GM18499 (cell line): ENCODE measurements around the gene SNX13.
A peak's percentile ranks its signal among the peaks of the same experiment; 100 is the strongest.
"Not testable (repeated sequence)": the region's sequence is repeated elsewhere in the genome, so short reads cannot be mapped to it uniquely, and the experiment has no call there.

Experiments used
- ATAC-seq: cut with Tn5 transposase; IDR thresholded peaks from one replicate; pipeline ENCODE4 v1.9.1; 2021; ENCODE audit warnings: moderate number of reproducible peaks; ENCODE audit not compliant: insufficient read depth, unreplicated experiment

The SNX13 gene

GRCh38 chr7:17856251-17856650 is 84.0 kb downstream of the SNX13 start:
- no peak for ATAC-seq

DNA sequence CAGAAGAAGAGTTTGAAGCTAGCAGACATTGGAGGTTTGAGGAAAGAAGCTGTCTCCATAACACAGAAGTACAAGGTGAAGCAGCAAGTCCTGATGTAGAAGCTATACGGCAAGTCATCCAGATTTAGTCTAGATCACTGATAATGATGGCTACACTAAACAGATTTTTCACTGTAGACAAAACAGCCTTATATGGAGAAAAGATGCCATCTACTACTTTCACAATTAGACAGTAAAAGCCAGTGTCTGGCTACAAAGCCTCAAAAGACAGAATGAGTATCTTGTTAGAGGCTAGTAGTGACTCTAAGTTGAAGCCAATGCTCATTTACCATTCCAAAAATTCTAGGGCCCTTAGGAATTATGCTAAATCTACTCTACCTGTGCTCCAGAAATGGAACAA is 85.1 kb downstream of the SNX13 start:
- ATAC-seq = no peak

- ATAC-seq = no peak
Observed at GRCh38 chr7:17854261-17855047, 85.8 kb downstream of the SNX13 start.

DNA sequence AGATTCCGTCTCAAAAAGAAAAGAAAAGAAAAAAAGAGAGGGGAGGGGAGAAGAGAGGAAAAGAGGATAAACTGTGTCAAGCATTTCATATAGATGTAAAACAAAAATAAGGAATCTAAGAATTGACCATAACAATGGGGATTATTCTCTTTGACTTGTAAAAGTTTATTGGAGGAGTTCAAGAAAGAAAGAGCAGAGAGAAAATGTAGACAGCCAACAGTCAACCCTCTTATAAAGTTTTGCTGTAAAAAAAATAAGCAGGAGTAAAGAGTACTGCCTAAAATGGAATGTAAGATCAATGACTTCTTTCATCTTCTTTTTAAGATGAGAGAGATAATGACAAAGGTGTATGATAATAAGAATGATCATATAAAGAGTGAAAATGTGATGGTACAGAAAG is 87.9 kb downstream of the SNX13 start:
- ATAC-seq = no peak

DNA sequence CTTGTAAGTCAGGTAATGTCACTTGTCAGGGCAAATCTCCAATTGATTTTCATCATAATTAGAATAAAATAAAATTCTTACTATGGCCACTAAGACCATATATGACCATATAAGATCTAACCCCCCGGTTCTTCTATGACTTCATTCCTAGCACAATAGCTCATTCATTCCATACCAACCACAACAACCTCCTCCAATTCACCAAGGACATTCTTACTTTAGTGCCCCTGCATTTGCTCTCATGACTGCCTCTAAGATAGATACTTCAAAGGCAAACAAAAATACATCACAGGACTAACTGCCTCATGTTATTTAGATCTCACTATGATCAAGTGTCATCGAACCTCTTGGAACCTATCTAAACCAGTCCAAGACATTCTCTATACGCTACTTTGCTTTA is 90.8 kb downstream of the SNX13 start:
- ATAC-seq = no peak

GRCh38 chr7:17848516-17848915 is 91.8 kb downstream of the SNX13 start:
- no peak for ATAC-seq

- peak; percentile 51 for ATAC-seq
Observed at GRCh38 chr7:17846935-17847334, 93.4 kb downstream of the SNX13 start.

DNA sequence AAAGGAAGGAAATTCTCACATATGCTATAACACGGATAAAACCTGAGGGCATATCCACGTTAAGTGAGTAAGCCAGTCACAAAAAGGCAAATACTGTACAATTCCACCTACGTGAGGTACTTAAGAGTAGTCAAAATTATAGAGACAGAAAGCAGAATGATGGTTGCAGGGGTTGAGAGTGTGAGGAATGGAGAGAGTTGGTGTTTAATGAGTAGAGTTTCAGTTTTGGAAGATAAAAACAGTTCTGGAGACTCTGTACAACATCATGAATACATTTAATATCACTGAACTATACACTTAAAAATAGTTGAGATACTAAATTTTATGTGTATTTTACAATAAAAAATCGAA is 95.1 kb downstream of the SNX13 start:
- ATAC-seq = no peak

DNA sequence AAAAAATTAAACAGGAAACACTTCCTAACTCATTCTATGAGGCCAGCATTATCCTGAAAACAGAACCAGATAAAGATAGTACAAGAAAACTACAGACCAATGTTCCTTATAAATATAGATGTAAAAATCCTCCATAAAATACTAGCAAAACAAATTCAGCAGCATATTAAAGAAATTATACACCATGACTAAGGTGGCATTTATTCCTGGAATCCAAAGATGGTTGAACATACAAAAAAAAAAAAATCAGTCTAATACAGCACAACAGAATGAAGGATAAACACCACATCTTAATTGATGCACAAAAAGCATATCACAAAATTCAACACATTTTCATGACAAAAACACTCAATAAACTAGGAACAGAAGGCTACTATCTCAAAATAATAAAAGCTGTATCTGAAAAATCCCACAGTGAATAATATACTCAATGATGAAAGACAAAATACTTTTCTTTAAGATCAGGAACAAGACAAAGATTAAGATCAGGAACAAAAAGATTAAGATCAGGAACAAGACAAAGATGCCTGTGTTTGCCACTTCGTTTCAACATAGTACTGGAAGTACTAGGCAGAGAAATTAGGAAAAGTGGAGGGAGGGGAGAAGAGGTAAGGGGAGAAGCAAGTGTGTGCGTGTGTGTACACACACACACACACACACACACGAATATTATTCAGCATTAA is 95.6 kb downstream of the SNX13 start:
- no peak for ATAC-seq

GRCh38 chr7:17844022-17844421 is 96.3 kb downstream of the SNX13 start:
- no peak for ATAC-seq

GRCh38 chr7:17843041-17843440 is 97.3 kb downstream of the SNX13 start:
- ATAC-seq = no peak

- no peak for ATAC-seq
Observed at GRCh38 chr7:17832820-17833355, 107.4 kb downstream of the SNX13 start.

GRCh38 chr7:17832242-17832641 is 108.1 kb downstream of the SNX13 start:
- no peak for ATAC-seq

DNA sequence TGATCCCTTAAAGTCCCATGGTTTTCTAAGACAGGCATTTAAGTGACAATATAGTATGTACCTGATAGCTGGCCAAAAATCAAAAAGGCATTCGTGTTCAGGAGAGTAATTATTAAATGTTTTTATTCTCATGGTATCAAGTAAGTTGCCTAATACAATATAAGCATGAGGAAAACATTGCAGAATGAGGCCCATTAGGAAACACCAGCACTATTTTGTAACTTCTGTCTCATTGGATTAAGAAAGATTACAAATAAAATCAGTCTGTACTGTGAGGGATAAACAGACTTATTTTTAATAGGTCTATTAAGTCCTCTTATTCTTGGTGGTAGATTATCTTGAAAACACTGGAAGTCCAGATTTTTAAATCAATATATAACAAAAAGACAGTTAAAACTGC is 110.1 kb downstream of the SNX13 start:
- ATAC-seq = no peak

- ATAC-seq = no peak
Observed at GRCh38 chr7:17829001-17829400, 111.3 kb downstream of the SNX13 start.

DNA sequence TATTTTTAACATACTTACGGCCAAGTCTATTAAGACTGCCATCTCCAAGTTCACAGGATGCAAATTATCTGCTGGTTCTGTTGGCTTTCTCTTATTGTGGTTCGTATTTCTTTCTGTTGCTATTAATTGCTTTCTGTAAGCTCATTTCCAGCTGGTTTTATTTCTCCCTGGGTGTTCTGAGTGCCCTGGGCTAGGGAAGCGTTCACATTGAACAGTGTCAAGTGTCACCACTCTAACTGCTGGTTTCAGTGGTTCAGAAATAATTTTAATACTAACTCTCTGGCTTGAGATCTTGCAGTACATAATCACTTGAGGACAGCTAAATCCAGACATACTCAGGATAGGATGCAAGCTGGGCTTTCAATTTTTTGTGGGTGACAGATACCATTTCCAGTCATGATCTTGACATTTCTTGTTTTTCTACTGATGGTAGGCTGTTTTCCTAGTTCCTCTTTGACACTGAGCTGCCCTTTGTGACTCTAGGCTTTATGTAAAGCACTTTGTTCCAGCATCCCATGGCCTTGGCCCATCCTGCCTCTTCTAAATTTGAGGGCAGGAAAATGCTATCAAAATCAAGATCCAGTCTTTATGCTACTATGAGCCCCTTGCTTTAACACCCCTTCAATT is 117.6 kb downstream of the SNX13 start:
- no peak for ATAC-seq

GRCh38 chr7:17816903-17817302 is 123.4 kb downstream of the SNX13 start:
- no peak for ATAC-seq

GRCh38 chr7:17815318-17815717 is 125.0 kb downstream of the SNX13 start:
- ATAC-seq = no peak

DNA sequence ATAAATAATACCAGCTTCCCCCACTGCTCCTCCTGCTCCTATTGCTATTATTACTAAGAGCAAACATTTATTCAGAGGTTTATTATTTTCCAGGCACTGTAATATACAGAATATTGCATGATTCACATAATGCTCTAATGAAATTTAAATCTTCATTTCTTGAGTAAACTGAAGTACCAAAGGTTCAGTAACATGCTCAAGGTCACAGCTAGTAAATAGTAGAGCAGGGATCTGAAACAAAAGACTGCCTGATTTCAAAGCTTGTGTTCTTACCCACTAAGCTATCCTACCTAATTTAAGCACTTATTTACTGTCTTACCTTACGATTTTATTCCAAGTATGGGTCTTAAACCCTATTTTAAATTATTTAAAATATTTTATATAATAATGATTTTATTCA is 126.2 kb downstream of the SNX13 start:
- no peak for ATAC-seq

GRCh38 chr7:17809215-17809614 is 131.1 kb downstream of the SNX13 start:
- not testable (repeated sequence) for ATAC-seq

DNA sequence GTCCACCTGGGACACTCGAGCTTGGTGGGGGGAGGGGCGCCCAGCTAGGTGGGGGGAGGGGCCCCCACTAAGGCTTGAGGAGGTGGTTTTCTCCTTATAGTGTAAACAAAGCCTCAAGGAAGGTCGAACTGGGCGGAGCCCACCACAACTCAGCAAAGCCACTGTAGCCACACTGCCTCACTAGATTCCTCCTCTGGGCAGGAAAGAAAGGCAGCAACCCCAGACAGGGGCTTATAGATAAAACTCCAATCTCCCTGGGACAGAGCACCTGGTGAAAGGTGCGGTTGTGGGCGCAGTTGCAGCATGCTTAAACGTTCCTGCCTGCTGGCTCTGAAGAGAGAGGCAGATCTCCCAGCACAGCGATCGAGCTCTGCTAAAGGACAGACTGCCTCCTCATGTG is 133.1 kb downstream of the SNX13 start:
- ATAC-seq = no peak
